ENCODE data around the gene RAB4B.
"Not testable (repeated sequence)": the region's sequence is repeated elsewhere in the genome, so short reads cannot be mapped to it uniquely, and the experiment has no call there.

Gene RAB4B

GRCh38 chr19:40750874-40751537 lies 27.0 kb upstream of the RAB4B start, which contains the start of gene SNRPA:
Gene SNRPA (plus strand): TSS chr19:40751203. CDS start chr19:40751409, 206 bp downstream.
- DNase-seq = peak; percentile 97 to 99

- DNase-seq = no peak
These were observed 25.7 kb upstream of the RAB4B start for GRCh38 chr19:40752257-40752781.

- no peak for DNase-seq
These were observed 23.3 kb upstream of the RAB4B start for GRCh38 chr19:40754611-40755247.

- DNase-seq = no peak
These were observed 22.8 kb upstream of the RAB4B start for GRCh38 chr19:40755248-40755624.

- DNase-seq = no peak
These were observed 22.3 kb upstream of the RAB4B start for GRCh38 chr19:40755791-40756190.

GRCh38 chr19:40756502-40757110 lies 21.4 kb upstream of the RAB4B start:
- DNase-seq = no peak

GRCh38 chr19:40758491-40758890 lies 19.6 kb upstream of the RAB4B start:
- no peak for DNase-seq

- no peak for DNase-seq
These were observed 18.7 kb upstream of the RAB4B start for GRCh38 chr19:40759352-40759751.

GRCh38 chr19:40762754-40763470 lies 15.1 kb upstream of the RAB4B start:
- no peak for DNase-seq

- DNase-seq = no peak
These were observed 14.5 kb upstream of the RAB4B start for GRCh38 chr19:40763526-40763925.

- no peak for DNase-seq
These were observed 14.1 kb upstream of the RAB4B start for GRCh38 chr19:40763963-40764362.

GRCh38 chr19:40766385-40766784 lies 11.7 kb upstream of the RAB4B start:
- not testable (repeated sequence) for DNase-seq

GRCh38 chr19:40768869-40769268 lies 9.2 kb upstream of the RAB4B start:
- no peak for DNase-seq

- not testable (repeated sequence) for DNase-seq
These were observed 6.8 kb upstream of the RAB4B start for GRCh38 chr19:40771101-40771862.

GRCh38 chr19:40774916-40775631 lies 3.0 kb upstream of the RAB4B start, which contains the start of gene MIA:
Gene MIA (plus strand): TSS chr19:40775521. CDS start chr19:40775543, 22 bp downstream.
- DNase-seq = no peak

GRCh38 chr19:40775632-40776022 lies 2.4 kb upstream of the RAB4B start:
- no peak for DNase-seq

- DNase-seq = no peak
These were observed 1.7 kb upstream of the RAB4B start for GRCh38 chr19:40776364-40776763.

GRCh38 chr19:40776932-40777644 lies 959 bp upstream of the RAB4B start:
- peak; percentile 85 to 90 for DNase-seq

- no peak for DNase-seq
These were observed 456 bp upstream of the RAB4B start for GRCh38 chr19:40777645-40777936.

- DNase-seq = no peak
These were observed 748 bp downstream of the RAB4B start for GRCh38 chr19:40778706-40779284.

- DNase-seq = no peak
These were observed 2.5 kb downstream of the RAB4B start for GRCh38 chr19:40780582-40780981.
